GM04503 (cell line): ENCODE results near the gene TLK2.
"Not testable (repeated sequence)": the region's sequence is repeated elsewhere in the genome, so short reads cannot be mapped to it uniquely, and the experiment has no call there.

ENCODE experiments used
- DNase-seq: peaks from one replicate; pipeline ENCODE4 v3.0.0-alpha.2; 2012; ENCODE audit warnings: low read depth

The TLK2 gene

DNA sequence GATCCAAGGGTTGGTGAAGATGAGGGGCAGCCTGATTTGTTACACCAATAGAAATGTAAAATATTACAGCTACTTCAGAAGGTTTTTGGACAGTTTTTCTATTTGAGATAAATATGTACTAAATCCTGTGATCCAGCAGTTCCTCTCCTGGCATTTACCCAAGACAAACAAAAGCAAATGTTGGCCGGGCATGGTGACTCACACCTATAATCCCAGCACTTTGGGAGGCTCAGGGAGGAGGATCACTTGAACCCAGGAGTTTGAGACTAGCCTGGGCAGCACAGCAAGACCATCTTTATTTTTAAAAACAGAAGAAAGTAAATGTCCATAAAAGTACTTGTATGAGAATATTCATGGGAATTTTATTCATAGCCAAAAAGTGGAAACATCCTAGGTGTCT is 84.0 kb downstream of the TLK2 start:
- DNase-seq: peak; percentile 20

DNA sequence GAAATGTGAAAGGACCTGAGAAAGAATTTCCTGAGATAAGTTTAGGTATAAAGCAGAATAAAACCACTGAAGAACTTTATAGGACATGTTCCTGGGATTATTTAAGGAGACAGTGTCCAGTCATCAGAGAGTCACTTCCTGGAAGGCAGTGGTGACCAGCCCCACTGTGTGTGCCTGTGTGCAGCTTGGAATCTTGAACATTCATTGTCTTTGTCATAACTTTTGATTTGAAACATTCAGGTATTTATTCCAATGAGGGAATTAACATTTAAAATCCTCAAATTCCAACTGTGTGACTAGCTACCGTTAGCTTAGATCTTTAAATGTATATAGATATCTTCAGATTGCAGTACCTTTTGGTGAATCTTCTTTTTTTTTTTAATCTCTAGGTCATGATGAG is 87.2 kb downstream of the TLK2 start:
- peak; percentile 33 for DNase-seq

DNA sequence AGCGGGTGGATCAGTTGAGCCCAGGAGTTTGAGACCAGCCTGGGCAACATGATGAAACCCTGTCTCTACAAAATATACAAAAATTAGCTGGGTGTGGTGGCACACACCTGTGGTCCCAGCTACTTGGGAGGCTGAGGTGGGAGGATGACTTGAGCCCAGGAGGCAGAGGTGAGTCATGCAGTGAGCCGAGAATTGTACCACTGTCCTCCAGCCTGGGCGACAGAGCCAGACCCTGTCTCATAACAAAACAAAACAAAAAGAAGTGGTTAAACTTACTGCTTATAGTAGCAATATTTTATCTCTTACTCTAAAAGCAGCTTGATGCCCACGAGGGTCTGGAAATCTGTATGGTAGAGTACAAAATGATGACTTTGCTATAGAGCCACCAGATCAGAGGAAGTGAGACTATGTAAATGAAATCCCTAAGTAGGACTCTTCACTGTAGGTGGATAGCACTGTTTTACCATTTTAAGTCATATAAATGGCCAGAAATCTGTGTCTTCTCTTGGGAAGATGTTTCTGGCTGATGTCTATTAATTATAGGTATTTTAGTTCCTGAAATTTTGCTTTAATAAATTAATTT is 88.5 kb downstream of the TLK2 start:
- DNase-seq: no peak

DNA sequence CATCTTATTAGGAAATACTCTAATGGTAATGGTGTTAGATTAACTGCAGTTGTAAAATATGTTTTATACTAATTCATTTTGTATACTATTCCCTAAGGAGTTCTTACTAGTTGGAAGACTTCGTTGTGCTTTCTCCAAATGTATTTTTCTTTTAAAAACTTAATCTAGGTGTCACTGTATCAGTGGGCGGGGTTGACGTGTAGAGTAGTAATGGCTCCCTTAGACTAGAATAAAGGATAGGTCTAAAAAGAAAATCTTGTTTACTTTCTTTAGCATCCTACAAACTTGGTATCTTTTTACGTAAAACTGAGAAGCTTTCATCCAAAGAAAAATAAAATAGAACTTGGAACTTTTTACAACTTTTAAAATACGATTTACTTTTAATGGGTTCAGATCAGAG is 93.9 kb downstream of the TLK2 start:
- no peak for DNase-seq

DNA sequence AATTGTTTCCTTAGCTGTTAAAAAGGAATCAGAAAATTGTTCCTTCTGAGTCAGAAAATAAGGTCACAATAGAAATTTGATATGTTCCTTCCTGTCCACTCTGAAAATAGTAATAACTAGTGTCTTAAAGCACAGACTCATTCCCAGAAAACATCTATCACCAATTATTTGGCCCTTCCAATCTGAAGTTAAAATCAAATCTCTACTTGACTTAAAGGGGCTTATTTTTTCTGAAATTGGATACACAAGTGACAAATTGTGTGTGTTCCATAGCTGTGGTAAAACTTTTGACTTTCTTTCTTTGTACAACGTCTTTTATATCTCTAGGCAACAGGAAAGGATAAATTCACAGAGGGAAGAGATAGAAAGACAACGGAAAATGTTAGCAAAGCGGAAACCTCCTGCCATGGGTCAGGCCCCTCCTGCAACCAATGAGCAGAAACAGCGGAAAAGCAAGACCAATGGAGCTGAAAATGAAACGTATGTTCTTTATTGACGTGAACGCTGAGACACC is 94.3 kb downstream of the TLK2 start:
- DNase-seq: no peak

DNA sequence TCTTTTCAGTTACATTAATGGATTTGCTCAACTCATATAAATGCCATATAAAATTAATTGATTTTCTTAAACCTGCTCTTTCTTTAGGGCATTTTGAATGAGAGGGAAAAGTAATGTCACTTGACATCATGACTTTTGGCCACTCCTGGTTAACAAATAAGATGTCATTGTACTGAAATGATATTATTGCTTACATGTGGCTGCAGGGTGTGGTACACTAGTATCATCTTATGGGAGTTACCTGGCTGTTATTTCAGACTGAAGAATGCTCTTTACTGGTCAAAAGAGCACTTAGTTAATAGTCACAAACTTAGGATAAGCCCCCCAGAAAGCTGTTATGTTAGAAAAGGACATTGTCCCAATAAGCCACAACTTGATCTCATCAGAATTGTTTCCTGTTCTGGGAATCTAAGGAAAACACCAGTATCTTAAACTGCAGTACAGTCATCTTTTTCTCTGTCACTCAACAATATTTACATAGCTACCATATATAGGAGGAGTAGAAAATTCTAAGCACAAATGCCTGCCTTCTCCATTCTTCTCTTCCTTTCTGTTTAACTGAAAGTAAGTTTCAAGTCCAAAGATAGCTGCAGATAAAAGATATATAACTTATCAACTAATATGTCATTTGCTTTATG is 95.0 kb downstream of the TLK2 start:
- DNase-seq: no peak

DNA sequence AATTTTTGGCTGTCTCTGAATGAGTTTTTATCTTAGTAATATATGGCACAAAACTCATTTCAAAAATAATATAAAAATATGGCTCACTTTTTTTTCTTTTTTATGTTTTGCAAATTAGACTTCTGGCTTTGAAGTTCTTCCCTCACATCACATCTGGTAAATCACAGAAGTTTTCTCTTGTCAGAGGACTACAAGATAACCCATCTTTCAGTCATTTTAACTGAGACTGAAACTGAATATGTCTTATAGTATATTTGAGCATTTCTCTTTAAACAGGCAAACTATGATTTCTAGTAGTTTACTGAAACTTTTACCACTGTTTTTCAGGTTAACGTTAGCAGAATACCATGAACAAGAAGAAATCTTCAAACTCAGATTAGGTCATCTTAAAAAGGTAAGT is 97.8 kb downstream of the TLK2 start:
- DNase-seq: no peak

DNA sequence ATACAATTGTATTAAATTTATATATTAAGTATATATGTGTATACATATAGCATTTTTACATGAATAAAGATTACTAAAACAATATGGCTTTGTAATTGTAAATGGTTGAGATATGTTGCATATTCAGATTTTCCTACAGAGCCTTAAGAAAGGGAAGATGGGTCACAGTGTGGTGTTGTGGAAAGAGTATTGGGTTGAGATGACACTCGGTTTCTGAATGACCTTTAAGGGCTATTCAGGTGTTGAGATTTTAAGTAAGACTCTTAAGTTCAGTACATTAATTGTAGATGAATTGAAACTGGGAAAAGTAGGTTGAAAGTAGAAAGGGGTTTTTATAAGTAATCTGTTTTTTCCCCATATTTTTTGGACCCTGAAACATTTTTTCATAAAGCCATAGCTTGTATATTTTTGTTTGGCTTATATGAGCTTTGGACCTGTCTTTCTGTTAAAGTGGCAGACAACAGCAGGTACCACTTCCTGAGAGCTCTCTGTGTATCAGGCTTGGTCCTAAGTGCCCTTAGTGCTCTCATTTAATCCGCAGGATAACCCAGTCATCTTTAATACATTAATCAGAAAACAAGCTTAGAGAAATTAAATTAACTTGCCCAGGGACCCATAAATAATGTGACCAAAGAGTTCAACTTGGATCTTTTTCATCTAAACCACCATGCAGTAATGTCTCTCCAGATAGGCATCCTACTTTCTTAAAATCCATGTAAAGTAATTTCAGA is 100.3 kb downstream of the TLK2 start:
- DNase-seq: no peak

DNA sequence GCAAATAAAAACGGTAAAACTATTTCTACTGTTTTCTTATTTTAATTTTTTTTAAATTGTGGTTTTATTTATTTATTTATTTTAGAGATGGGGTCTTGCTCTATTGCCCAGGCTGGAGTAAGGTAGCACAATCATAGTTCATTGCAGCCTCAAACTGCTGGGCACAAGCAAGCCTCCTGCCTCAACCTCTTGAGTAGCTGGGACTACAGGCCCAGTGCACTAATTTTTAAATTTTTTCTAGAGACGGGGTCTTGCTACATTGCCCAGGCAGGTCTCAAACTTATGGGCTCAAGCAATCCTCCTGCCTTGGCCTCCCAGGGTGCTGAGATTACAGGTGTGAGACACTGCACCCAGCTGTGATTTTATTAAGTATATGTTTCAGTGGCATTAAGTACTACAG is 102.3 kb downstream of the TLK2 start:
- no peak for DNase-seq

DNA sequence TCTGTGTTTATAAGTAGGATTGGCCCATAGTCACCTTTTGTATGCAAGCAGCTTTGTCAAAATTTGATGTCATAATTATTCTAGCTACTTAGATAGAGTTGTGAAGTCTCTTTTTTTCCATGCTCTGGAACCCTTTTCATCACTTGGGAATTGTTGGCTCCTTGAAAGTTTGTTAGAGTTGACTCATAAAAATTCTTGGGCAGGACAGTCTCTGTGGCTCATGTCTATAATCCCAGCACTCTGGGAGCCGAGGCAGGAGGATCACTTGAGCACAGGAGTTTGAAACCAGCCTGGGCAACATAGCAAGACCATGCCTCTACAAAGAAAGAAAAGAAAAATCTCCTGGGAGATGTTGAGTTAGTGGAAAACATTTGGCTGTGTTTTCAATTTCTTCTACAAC is 103.1 kb downstream of the TLK2 start:
- DNase-seq: peak; percentile 18

DNA sequence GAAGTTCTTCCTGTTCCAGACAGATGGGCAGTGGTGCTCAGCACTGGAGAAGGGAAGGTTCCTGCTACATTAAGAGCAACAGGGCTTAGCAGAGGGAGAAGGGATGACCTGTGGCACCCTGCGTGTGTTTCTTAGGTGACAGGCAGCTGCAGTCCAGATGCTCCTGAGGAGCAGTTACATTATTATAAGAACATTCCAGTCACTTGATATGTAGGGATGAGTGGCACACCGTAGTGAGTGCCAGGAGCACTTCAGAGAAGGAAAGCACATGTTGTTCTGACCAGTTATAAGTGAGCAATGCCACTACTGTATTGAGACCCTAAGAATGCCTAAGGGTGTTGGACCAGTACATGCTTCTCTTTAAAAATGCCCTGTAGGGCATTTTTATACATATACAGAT is 108.9 kb downstream of the TLK2 start:
- DNase-seq: no peak

DNA sequence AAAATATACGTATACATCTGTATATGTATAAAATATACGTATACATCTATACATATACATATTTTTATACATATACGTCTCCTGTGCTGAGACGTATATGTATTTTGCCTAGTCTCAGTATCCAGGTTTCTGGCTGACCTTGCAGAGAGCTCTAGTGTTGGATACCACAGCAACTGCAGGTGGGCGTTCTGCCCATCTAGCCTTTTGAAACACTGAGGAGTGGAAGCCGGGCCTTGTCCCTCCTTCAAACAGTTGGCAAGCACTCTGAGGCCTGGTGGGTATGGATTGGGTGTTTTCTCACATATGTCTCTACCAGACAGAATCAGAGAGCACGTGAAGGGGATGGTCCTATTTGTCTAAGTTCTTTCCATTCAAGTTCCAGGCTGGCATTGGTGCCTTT is 109.5 kb downstream of the TLK2 start:
- no peak for DNase-seq

DNA sequence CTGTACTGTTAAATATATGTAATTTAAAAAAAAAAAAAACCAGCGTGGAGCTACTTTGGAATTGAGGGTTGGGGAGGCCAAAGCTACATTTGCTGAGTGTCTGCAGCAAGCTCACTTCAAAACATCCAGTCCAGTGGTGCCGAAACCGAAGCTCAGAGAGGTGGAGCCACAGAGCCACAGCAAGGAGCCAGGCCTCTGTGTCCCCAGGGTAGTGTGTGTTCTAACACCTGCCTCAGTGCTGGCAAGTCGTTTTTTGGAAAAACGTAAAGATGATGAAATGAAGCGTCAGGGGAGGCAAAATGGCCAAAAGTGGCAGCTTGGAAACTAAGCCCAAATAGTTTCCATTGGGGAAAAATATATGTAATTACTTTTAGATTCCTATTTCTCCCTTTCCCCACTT is 112.7 kb downstream of the TLK2 start:
- no peak for DNase-seq

DNA sequence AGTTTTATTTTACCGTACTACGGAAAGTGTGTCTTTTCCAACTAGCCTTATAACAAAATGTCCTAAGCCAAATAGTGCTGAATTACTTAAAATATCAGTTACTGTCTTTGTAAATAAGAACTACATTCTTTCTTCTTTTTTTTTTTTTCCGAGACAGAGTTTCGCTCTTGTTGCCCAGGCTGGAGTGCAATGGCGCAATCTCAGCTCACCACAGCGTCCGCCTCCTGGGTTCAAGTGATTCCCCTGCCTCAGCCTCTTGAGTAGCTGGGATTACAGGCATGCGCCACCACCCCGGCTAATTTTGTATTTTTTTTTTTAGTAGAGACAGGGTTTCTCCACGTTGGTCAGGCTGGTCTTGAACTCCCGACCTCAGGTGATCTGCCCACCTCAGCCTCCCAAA is 113.2 kb downstream of the TLK2 start:
- not testable (repeated sequence) for DNase-seq

DNA sequence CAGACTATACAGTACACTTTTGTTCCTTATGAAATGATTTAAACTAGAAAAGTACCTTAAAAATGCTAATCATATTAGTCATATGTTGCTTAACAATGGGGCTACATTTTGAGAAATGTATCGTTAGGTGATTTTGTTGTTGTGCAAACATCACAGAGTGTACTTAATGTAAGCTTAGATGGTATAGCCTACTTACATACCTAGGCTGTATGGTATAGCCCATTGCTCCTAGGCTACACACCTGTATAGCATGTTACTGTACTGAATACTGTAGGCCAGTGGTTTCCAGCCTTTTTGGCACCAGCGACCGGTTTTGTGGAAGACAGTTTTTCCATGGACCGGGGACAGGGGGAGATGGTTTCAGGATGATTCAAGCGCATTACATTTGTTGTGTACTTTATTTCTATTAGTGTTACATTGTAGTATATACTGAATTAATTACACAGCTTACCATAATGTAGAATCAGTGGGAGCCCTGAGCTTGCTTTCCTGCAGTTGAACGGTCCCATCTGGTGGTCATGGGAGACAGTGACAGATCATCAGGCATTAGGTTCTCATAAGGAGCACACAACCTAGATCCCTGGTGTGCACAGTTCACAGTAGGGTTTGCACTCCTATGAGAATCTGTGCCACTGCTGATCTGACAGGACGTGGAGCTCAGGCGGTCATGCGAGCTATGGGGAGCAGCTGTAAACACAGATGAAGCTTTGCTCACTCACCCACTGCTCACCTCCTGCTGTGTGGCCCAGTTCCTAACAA is 113.9 kb downstream of the TLK2 start:
- no peak for DNase-seq

DNA sequence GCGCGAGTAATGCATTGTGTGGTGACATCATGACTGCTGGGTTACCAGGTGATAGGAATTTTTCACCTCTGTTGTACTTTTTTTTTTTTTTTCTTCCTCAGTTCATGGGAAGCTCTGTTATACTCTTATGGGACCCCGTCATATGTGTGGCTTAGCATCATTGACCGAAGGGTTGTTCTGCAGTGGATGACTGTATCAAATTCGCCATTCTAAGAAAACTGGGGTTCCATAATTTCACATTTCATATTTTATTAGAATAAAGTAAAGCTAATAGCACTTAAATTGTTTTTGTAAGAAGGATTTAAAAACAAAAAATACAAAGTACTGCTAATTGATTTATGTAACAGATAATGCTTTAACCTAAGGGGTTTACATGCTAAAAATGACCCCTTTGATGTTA is 116.9 kb downstream of the TLK2 start:
- DNase-seq: no peak

DNA sequence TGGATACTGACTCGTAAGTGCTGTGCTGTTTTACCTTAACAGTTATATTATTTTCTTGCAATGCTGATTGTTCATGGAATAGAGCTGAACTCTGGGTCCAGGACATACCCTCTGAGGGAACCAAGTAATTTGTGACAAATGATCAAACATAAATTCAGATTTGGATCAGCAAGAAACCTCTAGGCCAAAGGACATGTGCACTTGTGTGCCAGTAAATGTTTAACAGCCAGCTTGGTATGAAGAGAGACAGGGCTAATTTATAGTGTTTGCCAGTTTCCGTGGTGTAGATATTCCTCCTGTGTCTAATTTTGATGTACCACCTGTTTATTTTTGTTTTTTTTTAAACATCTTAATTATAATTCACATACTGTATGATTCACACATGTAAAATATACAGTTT is 118.0 kb downstream of the TLK2 start:
- DNase-seq: no peak

DNA sequence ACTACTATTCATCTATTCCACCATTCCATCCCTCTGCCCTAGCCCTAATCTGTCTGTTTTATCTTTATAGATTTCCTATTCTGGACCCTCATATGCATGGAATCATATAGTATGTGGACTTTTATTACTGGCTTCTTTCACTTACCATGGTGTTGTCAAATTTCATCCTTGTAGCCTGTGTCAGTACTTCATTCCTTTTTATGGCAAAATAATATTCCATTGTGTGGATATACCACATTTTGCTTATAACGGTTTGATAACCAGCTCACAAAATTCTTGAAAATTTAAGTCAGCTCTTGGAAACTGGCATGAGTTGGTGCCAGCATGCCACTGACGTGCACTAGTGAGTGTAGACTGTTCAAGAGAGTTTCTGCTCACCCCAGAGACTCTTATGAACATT is 118.5 kb downstream of the TLK2 start:
- DNase-seq: no peak

DNA sequence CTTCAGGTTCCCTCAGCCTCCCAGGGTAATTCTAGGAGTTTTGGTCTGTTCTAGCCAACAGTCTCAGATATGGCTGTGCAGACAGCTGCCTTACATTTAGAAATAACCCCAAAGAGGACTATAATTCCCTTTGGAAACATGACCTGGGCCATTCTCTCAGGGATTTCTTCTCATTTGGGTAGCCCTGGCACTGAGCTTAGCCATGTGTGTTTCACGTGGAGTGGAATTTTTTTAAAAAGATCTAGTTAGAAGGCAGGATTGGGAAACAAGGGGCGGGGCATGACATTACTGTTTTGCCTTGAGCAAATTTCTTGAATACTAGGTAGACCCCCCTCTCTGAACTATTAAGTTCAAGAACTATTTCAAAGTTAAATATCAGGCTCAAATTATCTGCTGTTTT is 119.3 kb downstream of the TLK2 start:
- DNase-seq: no peak

DNA sequence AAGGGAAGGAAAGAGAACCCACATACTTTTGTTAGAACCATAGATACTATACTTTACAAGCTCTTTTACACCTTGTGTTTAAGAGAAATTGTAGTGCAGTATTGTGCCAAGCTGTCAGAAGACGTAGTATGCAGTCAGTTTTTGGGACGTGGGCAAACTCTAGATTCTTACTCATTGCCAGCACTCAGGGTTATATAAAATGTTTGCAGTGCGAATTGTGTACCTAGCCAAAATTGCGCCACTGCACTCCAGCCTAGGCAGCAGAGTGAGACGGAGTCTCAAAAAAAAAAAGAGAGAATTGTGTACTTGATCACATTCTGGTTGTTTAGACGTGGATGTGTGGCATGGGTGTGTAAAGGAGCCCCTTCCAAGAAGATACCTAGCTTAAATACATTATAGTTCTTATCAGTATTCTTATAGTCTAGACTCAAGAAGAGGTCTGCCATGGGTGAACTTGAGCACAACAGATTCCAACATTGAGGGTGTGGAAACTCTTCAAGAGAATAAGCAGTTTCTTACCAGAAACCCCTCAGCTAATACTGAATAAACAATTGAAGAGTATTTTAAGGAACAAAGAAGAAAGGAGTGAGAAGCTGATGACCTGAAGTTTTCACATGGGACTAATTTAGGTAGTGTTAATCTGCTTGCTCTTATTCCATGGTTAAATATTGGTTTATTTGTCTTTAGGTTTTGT is 121.5 kb downstream of the TLK2 start:
- DNase-seq: no peak

DNA sequence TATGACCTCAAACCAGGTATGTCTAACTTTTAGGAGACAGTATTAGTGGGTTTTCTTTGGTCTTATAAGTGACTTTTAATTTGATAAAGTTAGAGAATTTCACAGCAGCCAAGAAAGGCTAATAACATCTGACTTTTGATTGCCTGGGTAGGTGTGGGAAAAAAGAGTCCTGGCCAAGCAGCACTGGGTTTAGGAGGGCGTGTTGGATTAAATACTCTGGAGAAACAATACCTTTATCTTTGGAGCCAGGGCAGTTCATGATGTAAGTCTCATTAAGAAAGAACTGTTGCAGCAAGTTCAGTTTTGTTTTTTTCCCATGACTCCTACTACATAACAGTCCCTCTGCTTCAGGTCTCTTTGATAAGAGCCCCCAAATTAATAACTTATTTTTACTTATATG is 122.2 kb downstream of the TLK2 start:
- no peak for DNase-seq

DNA sequence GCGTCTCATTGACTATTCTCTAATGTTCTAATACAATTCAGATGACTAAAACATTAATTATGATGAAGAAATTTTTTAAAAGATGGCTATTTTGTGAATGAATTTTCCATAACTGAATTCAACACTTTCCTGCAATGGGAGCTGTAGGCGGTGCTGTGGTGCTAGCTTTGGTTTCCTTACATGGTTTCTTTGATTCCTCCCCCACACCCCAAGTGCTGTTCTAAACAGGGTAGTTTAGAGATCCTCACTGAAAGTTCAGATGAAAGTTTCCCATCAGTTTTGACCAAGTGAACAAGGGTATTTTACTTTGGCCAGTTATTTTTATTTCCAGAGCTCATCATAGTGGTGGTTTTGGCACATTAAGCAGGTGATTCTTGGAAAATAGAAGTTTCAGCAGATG is 122.8 kb downstream of the TLK2 start:
- no peak for DNase-seq
